Right kidney (tissue), 1 donor: Measurements from ENCODE around the gene ARHGEF28.
A peak's percentile ranks its signal among the peaks of the same experiment; 100 is the strongest.

ENCODE experiments used
- DNase-seq: peaks from one replicate; pipeline ENCODE4 v3.0.0-alpha.2; 2016

ARHGEF28 gene

DNA sequence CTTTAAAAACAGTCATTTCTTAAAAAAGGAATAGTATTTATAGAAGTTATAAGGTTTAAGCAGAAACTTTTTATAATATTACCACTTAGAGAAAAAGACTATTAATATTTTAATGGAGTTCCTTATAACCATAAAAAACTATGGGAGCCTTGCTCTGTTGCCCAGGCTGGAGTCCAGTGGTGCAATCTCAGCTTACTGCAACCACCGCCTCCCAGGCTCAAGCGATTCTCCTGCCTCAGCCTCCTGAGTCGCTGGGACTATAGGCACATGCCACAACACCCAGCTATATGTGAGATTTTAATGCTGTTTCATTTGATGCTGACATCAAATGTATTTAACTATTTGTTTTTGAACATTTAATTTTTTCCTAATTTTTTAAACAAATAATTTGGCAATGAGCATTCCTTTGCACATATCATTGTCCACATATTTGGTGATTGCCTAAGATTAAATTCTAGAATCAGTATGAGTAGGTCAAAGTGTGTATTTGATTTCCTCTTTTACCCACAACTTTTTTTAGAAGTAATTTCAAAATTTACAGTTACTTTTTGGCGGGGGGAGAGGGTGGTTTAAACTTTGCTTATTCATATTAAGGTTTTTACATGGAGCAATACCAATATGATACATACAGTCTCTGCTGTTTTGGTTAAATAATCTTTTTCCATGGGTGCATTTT, 235.5 kb downstream of the ARHGEF28 start:
- DNase-seq = no peak

- no peak for DNase-seq
Observed at GRCh38 chr5:73862796-73863195, 236.8 kb downstream of the ARHGEF28 start.

DNA sequence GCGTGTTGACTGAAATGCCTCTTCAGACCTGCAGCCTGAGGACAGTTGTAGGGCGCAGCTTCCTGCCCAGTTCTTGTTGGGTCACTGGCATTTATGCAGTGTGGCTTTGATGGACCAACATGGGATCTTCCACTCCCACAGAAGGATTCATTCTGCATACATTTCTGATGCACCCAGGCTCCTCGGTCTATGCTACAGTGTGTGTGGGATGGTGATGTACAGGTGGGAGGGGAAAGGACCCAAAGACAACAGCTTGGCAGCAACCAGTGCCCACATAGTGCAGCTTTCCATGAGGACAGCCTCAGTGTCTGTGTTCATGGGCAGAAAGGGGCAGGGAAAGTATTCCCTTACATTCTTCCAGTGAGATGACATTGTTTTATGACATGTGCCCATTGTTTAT, 237.9 kb downstream of the ARHGEF28 start:
- no peak for DNase-seq

GRCh38 chr5:73865315-73865714, 239.3 kb downstream of the ARHGEF28 start:
- no peak for DNase-seq

DNA sequence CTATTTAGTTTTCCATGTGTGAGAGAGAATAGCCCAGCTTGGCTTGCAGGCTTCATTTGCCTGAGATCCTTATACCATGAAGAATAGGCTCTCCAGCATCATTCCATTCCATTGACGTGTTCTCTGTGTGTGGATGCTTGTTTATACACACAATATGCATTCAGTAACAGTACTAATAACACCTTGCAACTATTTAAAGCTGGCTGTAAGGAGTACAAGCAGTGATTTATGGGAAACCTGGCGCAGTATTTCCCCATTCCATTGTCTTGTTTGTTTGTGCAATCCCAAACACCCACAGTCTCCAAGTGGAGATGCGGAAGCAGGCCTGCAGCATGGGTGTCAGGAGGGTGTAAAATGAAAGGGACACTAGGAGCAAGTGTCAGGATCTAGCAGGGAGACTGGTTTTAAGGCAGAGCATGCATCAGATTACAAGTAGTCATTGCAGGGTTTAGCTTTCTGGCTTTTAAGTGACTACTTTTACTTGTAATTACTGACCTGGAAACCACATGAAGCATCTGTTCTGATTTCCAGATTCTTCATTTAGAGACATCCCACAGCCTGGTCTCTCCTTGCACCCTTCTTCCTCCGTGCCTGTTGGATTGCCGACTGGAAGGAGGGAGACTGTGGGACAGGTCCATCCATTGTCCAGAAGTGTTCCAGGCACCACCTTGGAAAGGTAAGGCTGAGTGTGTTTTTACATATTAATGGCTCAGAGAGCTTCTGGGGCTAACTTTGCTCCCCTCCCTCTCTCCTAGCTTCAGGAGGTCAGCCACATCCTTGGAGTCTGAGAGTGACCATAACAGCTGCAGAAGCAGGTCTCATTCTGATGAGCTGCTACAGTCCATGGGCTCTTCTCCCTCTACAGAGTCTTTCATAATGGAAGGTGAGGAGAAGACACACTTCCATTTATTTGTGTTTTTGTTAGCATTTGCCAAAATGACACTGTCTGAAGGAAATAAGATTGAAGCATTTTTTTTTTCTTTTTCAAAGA, 241.6 kb downstream of the ARHGEF28 start:
- no peak for DNase-seq

DNA sequence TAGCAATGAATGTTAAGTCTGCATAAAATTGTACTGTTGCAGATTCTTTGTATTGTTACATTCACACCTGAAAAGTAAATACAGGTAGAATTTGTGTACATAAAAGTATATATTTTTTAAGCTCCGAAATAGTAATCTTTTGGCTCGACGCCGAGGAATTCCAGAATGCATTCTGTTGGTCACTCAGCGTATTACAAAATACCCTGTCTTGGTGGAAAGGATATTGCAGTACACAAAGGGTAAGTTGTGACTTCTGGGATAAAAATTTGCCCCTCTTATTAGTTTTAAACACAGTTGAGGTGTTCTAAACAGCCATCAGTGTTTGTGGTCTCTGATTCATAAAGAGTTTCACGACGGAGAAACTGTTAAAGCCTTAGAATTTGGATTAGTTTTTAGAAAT, 257.6 kb downstream of the ARHGEF28 start:
- no peak for DNase-seq

DNA sequence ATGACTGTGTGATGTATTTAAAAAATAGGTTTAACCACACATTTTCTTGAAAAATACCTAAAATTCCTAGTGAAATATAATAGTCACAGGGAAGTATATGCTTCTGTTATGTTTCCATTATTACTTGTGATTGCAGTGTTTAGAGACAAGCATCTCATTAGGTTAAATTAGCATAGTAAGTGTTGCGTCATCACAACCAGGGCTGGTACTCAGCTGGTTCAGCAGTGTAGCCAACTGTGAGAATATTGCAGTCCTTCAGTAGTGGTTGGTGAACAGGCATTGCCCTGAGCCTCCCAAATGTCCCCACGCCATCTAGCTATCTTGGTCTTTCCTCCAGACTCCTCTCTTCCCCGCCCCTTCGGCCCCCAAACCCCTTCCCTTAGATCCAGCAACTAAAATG, 261.7 kb downstream of the ARHGEF28 start:
- no peak for DNase-seq

DNA sequence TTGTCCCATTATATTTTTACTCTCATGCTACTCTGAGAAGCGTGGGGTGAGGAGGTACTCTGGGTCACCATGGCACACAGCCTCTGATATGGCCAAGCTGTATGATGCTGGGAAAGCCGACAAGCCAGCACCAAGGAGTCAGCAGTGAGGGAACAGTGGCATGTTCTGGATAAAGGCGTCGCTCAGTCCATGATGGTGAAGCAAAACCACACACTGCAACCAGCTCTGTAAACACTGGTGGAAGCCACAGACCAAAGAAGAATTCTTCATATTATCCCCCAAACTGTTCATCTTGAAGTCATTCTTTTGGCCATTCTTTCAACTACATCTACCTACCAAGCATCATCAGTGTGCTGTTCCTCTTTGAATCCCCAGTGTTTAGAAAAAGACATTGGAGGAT, 264.6 kb downstream of the ARHGEF28 start:
- DNase-seq = no peak

DNA sequence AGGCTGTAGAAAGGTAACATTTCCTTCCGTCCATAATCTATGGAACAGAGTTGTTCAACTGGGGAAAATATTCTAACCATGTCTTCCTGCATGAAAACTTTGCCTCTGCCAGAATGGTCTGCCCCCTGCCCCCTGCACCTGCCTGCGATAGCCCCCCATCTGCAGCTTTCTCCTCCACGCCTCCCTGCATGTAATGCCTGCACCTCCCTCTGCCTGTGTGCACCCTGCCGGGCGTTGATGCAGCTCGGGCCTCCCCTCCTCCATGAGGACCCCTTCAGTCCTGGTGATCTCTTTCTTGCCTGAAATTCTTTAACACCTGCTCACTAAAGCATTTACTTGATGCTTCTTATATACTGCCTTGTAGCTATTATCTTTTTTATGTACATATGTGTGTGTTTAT, 266.2 kb downstream of the ARHGEF28 start:
- no peak for DNase-seq

DNA sequence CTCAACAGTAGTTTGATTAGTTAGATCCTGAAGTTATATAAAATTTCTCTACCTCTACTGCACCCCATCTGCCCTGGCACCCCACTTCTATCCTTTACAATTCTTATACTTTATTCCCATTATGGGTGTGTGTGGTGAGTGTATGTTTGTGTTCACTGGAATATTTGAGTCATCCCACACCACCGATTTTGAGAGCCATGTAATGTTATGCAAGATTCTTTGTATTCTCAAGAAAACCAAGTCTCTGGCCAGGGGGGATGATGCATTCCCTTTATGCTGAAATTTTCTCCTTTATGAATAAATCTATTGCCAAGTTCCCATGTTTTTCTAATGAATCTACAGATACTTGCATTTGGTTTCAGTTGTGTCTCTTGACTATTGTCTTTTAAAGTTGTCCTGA, 266.8 kb downstream of the ARHGEF28 start:
- DNase-seq = no peak

GRCh38 chr5:73893813-73894212, 267.8 kb downstream of the ARHGEF28 start:
- DNase-seq = no peak

DNA sequence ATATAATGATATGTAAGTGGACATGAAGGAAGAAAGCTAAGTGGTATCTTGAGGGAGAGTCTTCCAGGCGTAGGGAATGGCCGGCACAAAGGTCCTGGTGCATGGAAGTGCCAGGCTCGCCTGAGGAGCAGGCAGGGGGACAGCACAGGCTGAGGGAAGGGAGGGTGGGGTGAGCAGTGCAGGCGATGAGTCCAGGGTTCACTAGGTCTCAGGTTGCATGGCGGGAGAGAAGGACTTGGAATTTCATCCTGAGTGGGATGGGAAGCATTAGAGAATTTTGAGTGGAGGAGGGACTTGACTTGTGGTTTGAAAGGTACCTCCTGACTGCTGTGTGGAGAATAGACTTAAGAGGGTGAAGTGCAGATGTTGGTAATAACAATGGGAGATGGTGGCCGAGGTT, 268.9 kb downstream of the ARHGEF28 start:
- DNase-seq = no peak

DNA sequence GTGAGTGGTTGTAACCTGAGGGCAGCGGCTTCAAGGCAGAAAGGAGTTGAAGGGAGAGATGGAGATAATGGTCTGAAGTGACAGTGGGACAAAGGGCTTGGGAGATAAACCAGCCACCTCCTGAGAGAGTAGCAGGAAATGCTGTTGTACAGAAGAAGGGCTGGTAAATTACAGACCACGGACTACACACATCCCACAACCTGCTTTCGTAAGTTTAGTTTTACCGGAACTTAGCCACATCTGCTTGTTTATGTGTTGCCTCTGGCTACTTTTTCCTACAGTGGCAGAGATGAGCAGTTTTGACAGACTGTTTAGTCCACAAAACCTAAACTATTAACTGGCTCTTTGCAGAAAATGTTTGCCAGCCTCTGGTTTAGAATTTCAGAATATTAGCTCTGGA, 269.5 kb downstream of the ARHGEF28 start:
- no peak for DNase-seq

DNA sequence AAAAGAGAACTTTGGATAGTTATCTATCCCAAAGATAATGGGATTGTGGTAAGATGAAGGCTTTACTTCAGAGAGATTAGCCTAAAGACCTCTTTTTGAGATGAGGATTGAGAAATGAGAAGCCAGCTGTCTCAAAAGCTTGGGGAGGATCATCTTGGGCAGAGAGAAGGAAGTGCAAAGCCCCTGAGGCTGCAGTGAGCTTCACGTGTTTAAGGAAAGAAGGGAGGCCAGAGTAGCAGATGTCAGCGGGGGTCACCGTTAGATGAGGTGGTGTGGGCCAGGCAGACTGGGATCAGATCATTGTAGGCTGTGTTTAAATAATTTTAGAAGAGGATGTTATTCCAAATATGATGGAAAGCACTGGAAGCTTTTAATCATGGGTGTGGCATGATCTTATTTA, 270.1 kb downstream of the ARHGEF28 start:
- DNase-seq = no peak

DNA sequence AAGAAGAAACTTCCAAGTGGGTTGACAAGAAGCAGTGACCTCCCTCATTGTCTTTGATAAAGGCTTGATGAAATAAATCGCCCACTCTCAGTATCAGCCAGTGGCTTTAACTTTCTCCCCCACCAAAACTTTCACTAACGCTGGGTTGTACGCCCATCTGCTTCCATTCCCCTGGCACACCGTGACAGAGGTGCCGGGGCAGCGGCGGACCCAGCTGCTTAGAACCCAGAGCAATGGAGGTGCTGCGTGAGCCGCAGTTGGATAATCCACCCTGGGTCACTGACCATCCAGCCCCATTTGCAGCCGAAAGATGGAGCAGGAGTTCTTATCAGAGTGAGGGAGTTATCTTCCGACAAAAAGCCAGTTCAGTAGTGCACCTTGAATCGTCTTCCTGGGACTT, 270.7 kb downstream of the ARHGEF28 start:
- no peak for DNase-seq

DNA sequence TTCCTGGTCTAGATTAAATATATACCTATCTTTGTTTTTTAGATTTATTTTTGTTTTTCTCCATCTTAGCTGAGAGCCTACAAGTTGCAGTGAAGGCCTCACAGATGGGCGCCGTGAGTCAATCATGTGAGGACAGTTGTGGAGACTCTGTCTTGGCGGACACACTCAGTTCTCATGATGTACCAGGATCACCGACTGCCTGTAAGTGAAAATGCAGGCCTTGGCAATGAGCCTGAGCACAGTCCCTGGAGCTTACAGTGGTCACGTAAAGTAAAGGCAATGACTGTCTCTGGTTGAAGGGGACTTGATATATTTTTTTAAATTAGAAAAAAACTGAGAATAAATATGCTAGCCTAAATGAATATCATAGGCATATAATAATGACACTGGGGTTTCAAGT, 271.9 kb downstream of the ARHGEF28 start:
- no peak for DNase-seq

GRCh38 chr5:73899055-73899454, 273.1 kb downstream of the ARHGEF28 start:
- DNase-seq = no peak

- DNase-seq = no peak
Observed at GRCh38 chr5:73899916-73900315, 273.9 kb downstream of the ARHGEF28 start.

DNA sequence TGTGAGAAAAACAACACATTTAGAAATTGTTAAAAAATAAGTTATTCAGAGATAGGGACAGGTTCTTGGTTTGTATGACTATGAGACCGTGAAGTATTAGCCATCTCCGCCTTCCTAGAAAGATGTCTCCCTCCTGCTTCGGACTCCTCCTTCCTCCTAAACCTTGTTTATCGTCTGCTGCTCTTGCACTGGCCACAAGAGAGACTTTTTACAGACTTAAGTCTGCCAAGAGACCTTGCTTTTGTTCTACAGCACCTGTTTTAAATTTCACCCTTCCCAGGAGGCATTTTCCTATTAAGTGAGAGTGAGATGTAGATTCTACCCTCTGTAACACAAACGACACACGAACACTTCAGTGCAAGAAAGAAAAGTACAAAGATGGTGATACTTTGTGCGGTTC, 274.6 kb downstream of the ARHGEF28 start:
- DNase-seq = no peak

DNA sequence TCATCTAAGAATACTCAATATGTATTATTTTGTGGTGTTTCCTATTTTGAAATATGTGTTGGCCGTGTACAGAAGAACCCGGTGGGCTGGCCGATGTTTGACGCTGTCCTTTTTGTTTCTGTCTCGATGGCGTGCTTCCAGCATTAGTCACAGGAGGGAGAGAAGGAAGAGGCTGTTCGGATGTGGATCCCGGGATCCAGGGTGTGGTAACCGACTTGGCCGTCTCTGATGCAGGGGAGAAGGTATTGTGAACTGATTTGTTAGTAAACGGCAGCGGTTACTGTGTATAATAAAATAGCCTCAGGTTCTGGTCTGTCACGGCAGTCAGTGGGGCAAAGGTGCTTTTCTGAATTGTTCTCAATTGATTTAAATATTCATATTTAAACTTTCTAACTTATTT, 275.0 kb downstream of the ARHGEF28 start:
- DNase-seq = no peak

DNA sequence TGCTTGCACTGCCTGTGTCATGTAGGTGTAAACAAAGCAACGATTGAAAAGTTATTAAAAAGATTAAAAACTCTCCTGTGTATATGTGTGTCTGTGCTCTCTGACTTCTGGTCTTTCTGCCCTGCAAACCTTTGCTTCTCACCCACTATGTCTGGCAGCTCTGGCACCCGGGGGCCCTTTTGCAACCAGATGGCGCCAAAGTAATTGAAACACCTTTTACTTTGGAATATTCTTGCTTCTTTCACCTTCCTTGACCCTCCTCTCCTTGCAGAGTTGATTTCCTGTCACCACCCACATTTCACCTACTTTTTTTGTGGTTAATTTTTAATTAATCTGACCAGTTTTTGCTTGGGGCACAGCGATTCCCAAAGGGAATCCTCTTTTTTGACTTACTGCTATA, 275.5 kb downstream of the ARHGEF28 start:
- no peak for DNase-seq

DNA sequence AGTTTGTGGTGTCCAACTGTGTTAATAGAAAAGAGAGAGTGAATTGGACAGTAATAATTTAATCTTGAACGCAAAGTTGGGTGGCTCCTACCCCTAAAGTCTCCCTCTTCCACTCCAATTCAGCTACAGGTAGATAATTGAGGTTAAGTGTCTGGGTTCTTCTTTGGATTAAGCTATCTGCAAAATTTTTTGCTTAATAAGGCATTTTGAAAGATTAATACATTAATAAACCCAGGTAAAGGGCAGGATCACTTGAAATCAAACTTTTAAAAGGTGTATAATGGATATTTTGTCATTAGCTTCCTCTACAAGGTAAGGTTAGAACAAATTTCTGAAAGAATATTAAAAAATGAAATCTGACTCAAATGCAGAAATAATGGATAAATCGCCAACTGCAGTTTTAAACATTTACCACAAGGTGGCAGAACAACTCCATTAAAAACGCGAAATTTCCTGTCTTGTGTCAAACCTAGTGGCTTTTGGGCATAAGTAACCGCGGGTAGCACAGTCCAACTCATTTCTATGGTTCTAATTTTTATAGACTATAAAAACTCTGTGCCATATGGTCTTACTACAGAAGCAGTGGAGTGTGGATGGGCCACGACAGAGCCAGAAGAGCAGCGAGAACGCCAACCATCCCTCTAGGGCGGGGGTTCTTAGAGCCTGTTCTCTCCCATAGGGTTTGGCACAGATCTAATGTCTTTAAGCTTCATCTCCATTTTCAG, 276.5 kb downstream of the ARHGEF28 start:
- peak; percentile 65 for DNase-seq

DNA sequence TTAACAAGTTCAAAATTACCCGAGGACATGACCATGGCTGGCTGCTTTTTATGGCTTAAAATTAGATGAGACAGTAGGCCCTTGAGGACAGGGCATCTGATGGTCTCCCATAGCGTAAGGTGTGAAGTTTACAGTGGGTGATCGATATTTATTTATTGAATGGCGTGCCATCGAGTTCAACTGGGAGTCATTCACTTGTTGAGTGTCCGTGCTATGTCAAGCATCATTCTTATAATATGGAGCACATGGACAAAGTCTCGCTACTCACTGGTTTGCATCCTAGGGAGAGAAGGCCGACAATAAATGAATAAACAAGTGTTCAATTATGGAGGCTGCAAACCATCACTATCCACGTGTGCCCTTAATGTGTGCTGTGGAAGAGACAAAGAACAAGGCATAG, 277.2 kb downstream of the ARHGEF28 start:
- no peak for DNase-seq
